Measurements from ENCODE around the gene RPL22.
"Not testable (repeated sequence)": the region's sequence is repeated elsewhere in the genome, so short reads cannot be mapped to it uniquely, and the experiment has no call there.

Gene RPL22

GRCh38 chr1:6234502-6235295 lies 35.3 kb upstream of the RPL22 start:
- DNase-seq (ENCODE audit: extremely low read depth in 1 of 2, low read depth in 1 of 2) = no peak

GRCh38 chr1:6233376-6233775 lies 34.0 kb upstream of the RPL22 start:
- no peak for DNase-seq (ENCODE audit: extremely low read depth in 1 of 2, low read depth in 1 of 2)

GRCh38 chr1:6225651-6226050 lies 26.3 kb upstream of the RPL22 start:
- DNase-seq (ENCODE audit: extremely low read depth in 1 of 2, low read depth in 1 of 2) = no peak

GRCh38 chr1:6224718-6225117 lies 25.3 kb upstream of the RPL22 start:
- DNase-seq (ENCODE audit: extremely low read depth in 1 of 2, low read depth in 1 of 2) = no peak

GRCh38 chr1:6223617-6224016 lies 24.2 kb upstream of the RPL22 start:
- DNase-seq (ENCODE audit: extremely low read depth in 1 of 2, low read depth in 1 of 2) = no peak

GRCh38 chr1:6222636-6223035 lies 23.2 kb upstream of the RPL22 start:
- DNase-seq (ENCODE audit: extremely low read depth in 1 of 2, low read depth in 1 of 2) = no peak

- DNase-seq (ENCODE audit: extremely low read depth in 1 of 2, low read depth in 1 of 2) = no peak
Observed at GRCh38 chr1:6221210-6221784, 21.9 kb upstream of the RPL22 start.

- DNase-seq (ENCODE audit: extremely low read depth in 1 of 2, low read depth in 1 of 2) = no peak
Observed at GRCh38 chr1:6220236-6220635, 20.8 kb upstream of the RPL22 start.

GRCh38 chr1:6219641-6220040 lies 20.2 kb upstream of the RPL22 start:
- not testable (repeated sequence) for DNase-seq (ENCODE audit: extremely low read depth in 1 of 2, low read depth in 1 of 2)

GRCh38 chr1:6218375-6219164 lies 19.2 kb upstream of the RPL22 start:
- DNase-seq (ENCODE audit: extremely low read depth in 1 of 2, low read depth in 1 of 2) = no peak

GRCh38 chr1:6212193-6212959 lies 13.0 kb upstream of the RPL22 start:
- no peak for DNase-seq (ENCODE audit: extremely low read depth in 1 of 2, low read depth in 1 of 2)

- no peak for DNase-seq (ENCODE audit: extremely low read depth in 1 of 2, low read depth in 1 of 2)
Observed at GRCh38 chr1:6211731-6212130, 12.3 kb upstream of the RPL22 start.

GRCh38 chr1:6210591-6211355 lies 11.4 kb upstream of the RPL22 start:
- no peak for DNase-seq (ENCODE audit: extremely low read depth in 1 of 2, low read depth in 1 of 2)

GRCh38 chr1:6209661-6210580 lies 10.5 kb upstream of the RPL22 start:
- no peak for DNase-seq (ENCODE audit: extremely low read depth in 1 of 2, low read depth in 1 of 2)

GRCh38 chr1:6208723-6209660 lies 9.6 kb upstream of the RPL22 start:
- DNase-seq (ENCODE audit: extremely low read depth in 1 of 2, low read depth in 1 of 2) = no peak

GRCh38 chr1:6207921-6208320 lies 8.5 kb upstream of the RPL22 start:
- no peak for DNase-seq (ENCODE audit: extremely low read depth in 1 of 2, low read depth in 1 of 2)

GRCh38 chr1:6207075-6207885 lies 7.9 kb upstream of the RPL22 start:
- no peak for DNase-seq (ENCODE audit: extremely low read depth in 1 of 2, low read depth in 1 of 2)

- no peak for DNase-seq (ENCODE audit: extremely low read depth in 1 of 2, low read depth in 1 of 2)
Observed at GRCh38 chr1:6206520-6206855, 7.1 kb upstream of the RPL22 start.

Measured in activated CD8-positive, alpha-beta memory T cell treated with anti-CD3 and anti-CD28 coated beads for 1 hour (primary cell).